NCI-H1417 (cell line): Measurements from ENCODE around the gene MAML2.
"Not testable (repeated sequence)": the region's sequence is repeated elsewhere in the genome, so short reads cannot be mapped to it uniquely, and the experiment has no call there.

Source experiments
- DNase-seq, 3 experiments: peaks; one replicate each; lab custom pipeline; 2025; lab: John Stamatoyannopoulos, UW

MAML2 gene

GRCh38 chr11:96185220-96185768 lies 157.7 kb downstream of the MAML2 start:
- no peak for DNase-seq

GRCh38 chr11:96180937-96181336 lies 162.1 kb downstream of the MAML2 start:
- not testable (repeated sequence) for DNase-seq

- no peak for DNase-seq
Measured at GRCh38 chr11:96180341-96180740, 162.7 kb downstream of the MAML2 start.

GRCh38 chr11:96179905-96180304 lies 163.1 kb downstream of the MAML2 start:
- no peak for DNase-seq

GRCh38 chr11:96178887-96179279 lies 164.1 kb downstream of the MAML2 start:
- DNase-seq, result no peak

- DNase-seq, result no peak
Measured at GRCh38 chr11:96178049-96178886, 164.7 kb downstream of the MAML2 start.

- no peak for DNase-seq
Measured at GRCh38 chr11:96177146-96177545, 165.8 kb downstream of the MAML2 start.

- DNase-seq, result no peak
Measured at GRCh38 chr11:96173906-96174305, 169.1 kb downstream of the MAML2 start.

- DNase-seq, result no peak
Measured at GRCh38 chr11:96173422-96173821, 169.6 kb downstream of the MAML2 start.

GRCh38 chr11:96172604-96173003 lies 170.4 kb downstream of the MAML2 start:
- DNase-seq, result no peak

- DNase-seq, result no peak
Measured at GRCh38 chr11:96169250-96169649, 173.7 kb downstream of the MAML2 start.

- DNase-seq, result no peak
Measured at GRCh38 chr11:96168623-96169022, 174.4 kb downstream of the MAML2 start.

- DNase-seq, result no peak
Measured at GRCh38 chr11:96167787-96168186, 175.2 kb downstream of the MAML2 start.

- no peak for DNase-seq
Measured at GRCh38 chr11:96167203-96167758, 175.7 kb downstream of the MAML2 start.

GRCh38 chr11:96162816-96163499 lies 180.0 kb downstream of the MAML2 start:
- no peak for DNase-seq

- no peak for DNase-seq
Measured at GRCh38 chr11:96161307-96162089, 181.5 kb downstream of the MAML2 start.

GRCh38 chr11:96160732-96161306 lies 182.2 kb downstream of the MAML2 start:
- no peak for DNase-seq

- no peak for DNase-seq
Measured at GRCh38 chr11:96159968-96160367, 183.0 kb downstream of the MAML2 start.

- no peak for DNase-seq
Measured at GRCh38 chr11:96158126-96158525, 184.9 kb downstream of the MAML2 start.

GRCh38 chr11:96157517-96157873 lies 185.5 kb downstream of the MAML2 start:
- DNase-seq, result no peak

- no peak for DNase-seq
Measured at GRCh38 chr11:96156379-96156722, 186.6 kb downstream of the MAML2 start.
